ENCODE results near the gene TAS2R41. TPM values are rescaled to one million over a fixed set of nuclear protein-coding genes. Genes with fewer than 3 reads are reported as not detected.
"Not testable (repeated sequence)": the region's sequence is repeated elsewhere in the genome, so short reads cannot be mapped to it uniquely, and the experiment has no call there.

The TAS2R41 gene
- polyA plus RNA-seq, 1 donor from 2014 or later = not detected

- H3K27me3 Mint-ChIP-seq = peaks cover 20% of the 10 kb centered on the region
- H3K27ac Mint-ChIP-seq = no peak overlapping the region
- H3K9me3 Mint-ChIP-seq = peaks cover 0 to 4% (median 2%) of the 10 kb centered on the region in 3 donors
- H3K36me3 Mint-ChIP-seq = peaks cover 2% of the 10 kb centered on the region
- H3K4me1 Mint-ChIP-seq = no peaks in the 10 kb centered on the region
- no peak overlapping the region for H3K4me3 Mint-ChIP-seq
Measured at GRCh38 chr7:143467724-143468123, 9.9 kb upstream of the TAS2R41 start.

- H3K36me3 Mint-ChIP-seq, H3K27ac Mint-ChIP-seq, H3K4me1 Mint-ChIP-seq, H3K9me3 Mint-ChIP-seq, H3K4me3 Mint-ChIP-seq: not testable (repeated sequence)
- H3K27me3 Mint-ChIP-seq = peaks cover 15% of the 10 kb centered on the region
Measured at GRCh38 chr7:143472071-143472689, 5.5 kb upstream of the TAS2R41 start.

DNA sequence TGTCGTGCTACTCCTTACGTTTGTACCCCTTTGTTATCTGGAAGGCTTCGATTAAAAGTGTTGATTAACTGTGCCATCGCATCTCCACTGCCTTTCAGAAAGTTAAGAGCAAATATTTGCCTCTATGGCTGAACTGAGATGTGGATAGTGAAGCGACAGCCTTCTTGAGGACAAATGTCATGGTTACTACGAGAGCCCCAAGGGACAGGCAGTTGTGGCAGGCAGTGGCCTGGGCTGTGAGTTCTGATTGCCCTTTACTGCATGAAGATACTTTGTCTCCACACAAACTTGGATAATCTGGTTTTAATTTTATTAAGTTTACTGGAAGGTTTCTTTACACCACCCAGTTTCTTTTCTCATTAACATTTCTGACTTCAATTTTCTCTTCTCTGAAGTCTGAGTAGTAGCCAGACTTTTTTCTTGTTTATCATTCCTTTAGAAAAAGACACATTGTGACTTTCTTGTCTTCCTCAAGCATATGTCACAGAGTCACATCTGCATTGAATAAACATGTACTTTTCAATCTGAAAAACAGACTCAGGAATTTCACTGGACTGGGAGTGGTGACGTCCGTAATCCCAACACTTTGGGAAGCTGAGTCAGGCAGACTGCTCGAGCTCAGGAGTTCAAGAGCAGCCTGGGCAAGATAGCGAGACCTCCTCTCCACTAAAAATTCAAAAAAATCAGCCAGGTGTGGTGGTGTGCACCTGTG lies 1.5 kb downstream of the TAS2R41 start:
- Mint-ChIP-seq H3K4me3 (no peak overlapping the region), H3K27me3 (peaks cover 2% of the 10 kb centered on the region), H3K9me3 (peaks cover 0 to 4% (median 3%) of the 10 kb centered on the region in 3 donors), H3K4me1 (peaks cover 0 to 2% (median 0%) of the 10 kb centered on the region in 3 donors), H3K27ac (no peak overlapping the region), H3K36me3 (no peaks in the 10 kb centered on the region)

DNA sequence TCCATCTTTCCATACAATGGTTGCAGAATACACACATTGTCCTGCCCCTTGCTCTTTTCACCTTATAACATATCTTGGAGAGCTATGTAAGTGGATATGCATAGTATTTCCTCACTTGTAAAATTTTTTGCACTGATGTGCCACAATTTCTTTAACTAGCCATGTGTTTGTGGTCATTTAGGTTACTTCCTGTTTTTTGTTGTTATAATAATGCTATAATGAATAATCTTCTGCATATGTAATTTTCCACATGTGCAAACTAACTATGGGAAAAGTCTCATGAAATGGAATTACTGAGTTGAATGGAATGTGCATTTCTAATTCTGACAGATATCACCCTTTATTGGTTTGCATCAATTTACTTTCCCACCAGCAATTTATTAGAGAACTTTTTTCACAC lies 2.8 kb downstream of the TAS2R41 start:
- Mint-ChIP-seq H3K9me3 (no peaks in the 10 kb centered on the region), H3K4me3 (no peak overlapping the region), H3K36me3 (no peaks in the 10 kb centered on the region), H3K27me3 (peaks cover 2% of the 10 kb centered on the region), H3K27ac (peak overlapping the region in 1 of 3 donors; percentile 36), H3K4me1 (peaks cover 0 to 2% (median 0%) of the 10 kb centered on the region in 3 donors)

GRCh38 chr7:143484119-143484518 lies 6.4 kb downstream of the TAS2R41 start:
- Mint-ChIP-seq H3K36me3 (no peaks in the 10 kb centered on the region), H3K27me3 (peaks cover 10% of the 10 kb centered on the region)

DNA sequence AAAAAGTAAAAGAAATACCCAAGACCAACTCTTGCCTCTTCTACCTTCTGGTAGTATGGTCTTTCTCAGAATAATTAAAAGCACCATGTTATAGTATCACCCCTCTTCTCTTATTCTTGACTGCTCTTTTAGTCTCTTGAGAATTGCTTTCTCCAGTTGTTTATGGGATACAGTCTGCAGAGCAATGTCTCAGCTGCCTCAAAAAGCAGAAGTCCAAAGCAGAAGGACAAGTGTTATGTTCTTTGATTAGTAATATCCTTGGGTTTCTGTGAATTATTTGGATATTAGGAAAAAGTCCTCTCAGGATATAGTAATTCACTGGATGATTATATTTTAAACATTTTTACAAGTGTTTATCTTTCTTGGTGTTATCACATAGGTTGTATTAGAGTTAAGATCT lies 7.4 kb downstream of the TAS2R41 start:
- Mint-ChIP-seq H3K27me3 (peaks cover 12% of the 10 kb centered on the region), H3K9me3 (no peaks in the 10 kb centered on the region), H3K4me3 (no peak overlapping the region), H3K27ac (no peak overlapping the region), H3K4me1 (peaks cover 0 to 2% (median 0%) of the 10 kb centered on the region in 3 donors), H3K36me3 (no peaks in the 10 kb centered on the region)

More at GRCh38 chr7:143484119-143484518, 6.4 kb downstream of the TAS2R41 start:
- H3K27ac Mint-ChIP-seq = no peak overlapping the region
- H3K9me3 Mint-ChIP-seq = no peaks in the 10 kb centered on the region
- H3K4me3 Mint-ChIP-seq = no peak overlapping the region
- peaks cover 0 to 2% (median 0%) of the 10 kb centered on the region in 3 donors for H3K4me1 Mint-ChIP-seq

DNA sequence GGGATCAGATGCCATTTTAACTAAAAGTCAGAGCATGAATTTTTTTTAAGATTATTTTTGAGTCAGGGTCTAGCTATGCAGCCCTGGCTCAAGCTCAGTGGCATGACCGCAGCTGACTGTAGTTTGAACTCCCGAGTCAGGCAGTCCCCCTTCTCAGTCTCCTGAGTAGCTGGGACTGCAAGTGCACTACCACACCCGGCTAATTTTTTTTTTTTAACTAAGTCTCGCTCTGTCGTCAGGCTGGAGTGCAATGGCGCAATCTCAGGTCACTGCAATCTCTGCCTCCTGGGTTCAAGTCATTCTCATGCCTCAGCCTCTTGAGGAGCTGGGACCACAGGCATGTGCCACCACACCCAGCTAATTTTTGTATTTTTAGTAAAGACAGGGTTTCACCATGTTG lies 7.8 kb downstream of the TAS2R41 start:
- Mint-ChIP-seq H3K27ac (no peak overlapping the region), H3K4me1 (peaks cover 0 to 2% (median 0%) of the 10 kb centered on the region in 3 donors), H3K4me3 (peak overlapping the region in 1 of 4 donors; percentile 54), H3K36me3 (no peaks in the 10 kb centered on the region), H3K9me3 (no peaks in the 10 kb centered on the region), H3K27me3 (peaks cover 12% of the 10 kb centered on the region)

- not testable (repeated sequence) for H3K4me3 Mint-ChIP-seq, H3K36me3 Mint-ChIP-seq, H3K27ac Mint-ChIP-seq, H3K9me3 Mint-ChIP-seq, H3K4me1 Mint-ChIP-seq
- H3K27me3 Mint-ChIP-seq = peaks cover 12% of the 10 kb centered on the region
Measured at GRCh38 chr7:143486266-143486665, 8.6 kb downstream of the TAS2R41 start.

DNA sequence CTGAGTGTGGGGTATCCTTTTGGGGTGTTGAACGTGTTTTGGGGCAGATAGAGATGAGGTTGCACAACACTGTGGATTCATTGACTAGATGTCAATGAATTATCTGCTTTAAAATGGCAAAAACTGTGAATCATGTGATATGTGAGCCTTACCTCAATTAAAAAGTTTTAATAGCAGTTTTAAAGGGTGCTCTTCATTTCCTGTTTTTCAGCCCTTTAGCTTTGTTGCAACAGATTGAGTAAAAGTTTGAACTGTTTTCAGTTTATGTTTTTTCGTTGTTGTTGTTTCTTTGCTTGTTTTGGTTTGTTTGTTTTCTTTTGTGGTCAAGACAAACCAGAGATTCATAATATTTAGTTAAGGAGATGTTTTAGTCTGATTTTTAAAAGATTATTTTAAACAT lies 9.4 kb downstream of the TAS2R41 start:
- H3K4me1 Mint-ChIP-seq = no peaks in the 10 kb centered on the region
- H3K9me3 Mint-ChIP-seq = no peaks in the 10 kb centered on the region
- H3K27ac Mint-ChIP-seq = peak overlapping the region in 1 of 3 donors; percentile 29
- H3K36me3 Mint-ChIP-seq = no peaks in the 10 kb centered on the region
- H3K4me3 Mint-ChIP-seq = no peak overlapping the region
- peaks cover 12% of the 10 kb centered on the region for H3K27me3 Mint-ChIP-seq

DNA sequence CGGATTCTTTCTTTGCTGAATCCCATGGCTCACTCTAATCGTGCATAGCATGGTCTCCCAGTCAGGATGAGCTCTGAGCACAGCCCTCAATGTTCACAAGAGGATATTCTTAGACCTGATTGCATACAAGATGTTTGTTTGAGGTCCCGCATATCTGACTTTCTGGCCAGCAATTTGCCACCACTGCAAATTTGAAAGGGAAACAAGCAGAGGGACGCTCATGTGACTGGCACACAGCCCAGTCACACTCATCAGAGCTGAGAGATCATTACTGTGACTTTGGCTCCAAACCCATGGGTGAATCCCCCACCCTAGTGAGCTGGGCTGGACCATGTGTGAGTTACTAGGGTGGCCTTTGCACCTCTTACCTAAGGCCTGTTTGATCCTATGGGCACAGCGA lies 9.9 kb downstream of the TAS2R41 start:
- Mint-ChIP-seq H3K4me3 (no peak overlapping the region), H3K36me3 (no peaks in the 10 kb centered on the region), H3K27me3 (peaks cover 12% of the 10 kb centered on the region), H3K27ac (no peak overlapping the region), H3K4me1 (no peaks in the 10 kb centered on the region), H3K9me3 (peaks cover 0 to under 1% (median 0%) of the 10 kb centered on the region in 3 donors)

DNA sequence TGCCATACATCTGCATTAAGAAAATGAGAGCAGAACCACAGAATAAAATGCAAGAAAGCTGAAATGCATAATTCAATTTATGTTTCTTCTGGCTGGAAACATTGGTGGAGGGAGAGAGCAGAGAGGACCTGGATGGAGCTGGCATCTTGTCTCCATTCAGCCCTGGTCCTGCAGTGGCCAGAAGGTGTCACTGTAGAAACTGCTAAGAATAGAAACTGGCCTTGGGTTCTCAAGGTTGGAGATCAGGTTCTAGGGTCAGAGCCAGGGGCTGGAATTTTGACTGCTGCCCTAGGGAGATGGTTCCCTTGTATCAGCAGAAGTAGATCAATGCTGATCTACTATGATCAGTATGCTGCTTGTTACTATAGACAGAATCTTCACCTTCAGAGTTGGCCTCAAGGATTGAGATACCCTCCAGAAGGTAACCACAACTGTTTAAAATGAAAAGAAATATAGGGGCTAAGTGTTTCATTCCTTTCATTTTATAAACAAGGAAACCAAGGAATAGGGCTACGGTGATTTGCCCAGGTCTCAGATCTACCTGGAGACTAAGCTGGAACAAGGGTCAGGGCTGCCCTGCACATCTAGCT lies 13.1 kb downstream of the TAS2R41 start:
- H3K9me3 Mint-ChIP-seq = peaks cover 0 to 1% (median 0%) of the 10 kb centered on the region in 3 donors
- peaks cover 12% of the 10 kb centered on the region for H3K27me3 Mint-ChIP-seq
- H3K36me3 Mint-ChIP-seq = no peaks in the 10 kb centered on the region

GRCh38 chr7:143492043-143492471 lies 14.4 kb downstream of the TAS2R41 start:
- Mint-ChIP-seq H3K27me3 (peaks cover 10% of the 10 kb centered on the region), H3K4me1 (no peaks in the 10 kb centered on the region), H3K36me3 (no peaks in the 10 kb centered on the region), H3K4me3 (no peak overlapping the region), H3K9me3 (peaks cover 0 to 5% (median 0%) of the 10 kb centered on the region in 3 donors), H3K27ac (no peak overlapping the region)

More for the DNA sequence above, 13.1 kb downstream of the TAS2R41 start:
- no peak overlapping the region for H3K4me3 Mint-ChIP-seq
- no peaks in the 10 kb centered on the region for H3K4me1 Mint-ChIP-seq
- no peak overlapping the region for H3K27ac Mint-ChIP-seq

DNA sequence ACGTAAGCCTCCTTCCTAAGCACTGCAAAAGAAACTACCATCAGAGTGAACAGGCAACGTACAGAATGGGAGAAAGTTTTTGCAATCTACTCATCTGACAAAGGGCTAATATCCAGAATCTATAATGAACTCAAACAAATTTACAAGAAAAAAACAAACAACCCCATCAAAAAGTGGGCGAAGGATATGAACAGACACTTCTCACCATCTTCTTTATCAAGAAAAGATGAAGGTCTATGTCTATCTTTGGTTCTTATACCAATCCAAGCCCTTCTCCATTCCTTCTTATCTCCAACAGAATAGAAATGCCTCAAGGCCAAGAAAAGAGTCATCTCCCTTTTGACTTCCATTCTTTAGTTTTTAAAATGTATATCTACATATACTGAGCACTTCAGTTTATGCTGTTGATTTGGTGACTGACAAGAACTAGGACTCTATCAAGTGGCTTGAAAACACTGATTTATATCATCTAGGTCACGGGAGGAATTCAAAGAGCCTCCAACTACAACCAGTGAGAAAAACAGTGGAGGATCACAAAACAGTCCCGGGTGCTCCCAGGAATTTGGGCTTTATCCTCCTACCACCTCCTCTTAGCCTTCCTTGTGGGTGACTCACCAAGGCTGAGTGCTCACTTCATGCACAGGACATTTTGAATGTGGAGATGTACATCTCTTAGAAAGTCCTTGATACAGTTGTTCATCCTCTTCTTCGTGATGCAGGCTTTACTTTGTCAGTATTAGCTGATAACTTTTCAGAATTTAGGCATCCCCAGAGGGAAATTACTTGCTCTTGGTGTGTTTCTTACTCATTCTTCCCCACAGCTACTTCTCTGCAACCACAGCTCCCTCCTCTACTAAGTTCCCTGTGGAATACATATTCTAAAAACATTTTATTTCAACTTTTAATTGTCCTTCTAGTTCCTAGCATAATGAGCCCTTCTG lies 15.4 kb downstream of the TAS2R41 start:
- H3K4me3 Mint-ChIP-seq = no peak overlapping the region
- no peak overlapping the region for H3K27ac Mint-ChIP-seq
- peaks cover 0 to 5% (median 0%) of the 10 kb centered on the region in 3 donors for H3K9me3 Mint-ChIP-seq
- no peaks in the 10 kb centered on the region for H3K36me3 Mint-ChIP-seq
- H3K27me3 Mint-ChIP-seq = peaks cover 10% of the 10 kb centered on the region
- H3K4me1 Mint-ChIP-seq = no peaks in the 10 kb centered on the region

DNA sequence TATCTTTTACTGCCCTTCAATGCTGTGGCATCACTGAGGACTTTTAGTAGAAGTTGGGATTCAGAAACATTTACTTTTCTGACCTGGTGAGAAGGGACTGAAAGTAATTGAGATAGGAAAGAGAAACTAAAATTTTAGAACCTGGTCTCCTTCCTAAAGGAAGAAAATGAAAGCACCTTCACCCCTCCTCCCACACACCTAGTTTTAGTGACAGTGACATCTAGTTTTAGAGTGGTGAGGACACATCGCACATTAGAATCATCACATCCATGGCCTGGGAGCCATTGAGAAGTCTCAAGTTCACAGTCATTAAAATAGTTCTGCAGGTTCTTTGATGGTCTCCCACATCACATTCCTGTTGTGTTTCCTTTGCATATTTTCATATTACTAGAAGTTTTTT lies 16.1 kb downstream of the TAS2R41 start:
- no peaks in the 10 kb centered on the region for H3K4me1 Mint-ChIP-seq
- no peak overlapping the region for H3K27ac Mint-ChIP-seq
- no peak overlapping the region for H3K4me3 Mint-ChIP-seq
- peaks cover 0 to 5% (median 0%) of the 10 kb centered on the region in 3 donors for H3K9me3 Mint-ChIP-seq
- H3K36me3 Mint-ChIP-seq = no peaks in the 10 kb centered on the region
- peaks cover 6% of the 10 kb centered on the region for H3K27me3 Mint-ChIP-seq

DNA sequence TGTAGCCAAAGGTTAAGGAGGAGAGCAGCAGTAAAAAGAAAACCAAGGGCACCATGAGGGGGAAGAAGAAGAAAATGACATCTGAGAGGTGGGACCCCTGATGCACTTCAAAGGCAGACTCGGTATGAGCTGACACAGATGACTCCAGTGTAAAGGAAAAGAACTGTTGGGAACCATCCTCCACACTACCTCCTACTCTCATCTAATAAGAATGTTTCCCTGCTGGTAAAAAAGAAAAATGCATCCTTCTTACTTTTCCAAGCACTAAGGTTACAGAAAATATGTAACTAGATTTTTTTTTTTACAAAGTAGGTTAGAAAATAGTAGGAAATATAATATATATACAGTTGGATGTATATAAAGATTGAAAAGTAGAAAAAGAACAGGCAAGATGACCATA lies 16.9 kb downstream of the TAS2R41 start:
- H3K27ac Mint-ChIP-seq = no peak overlapping the region
- no peak overlapping the region for H3K4me3 Mint-ChIP-seq
- H3K4me1 Mint-ChIP-seq = no peaks in the 10 kb centered on the region
- peaks cover 0 to 5% (median 0%) of the 10 kb centered on the region in 3 donors for H3K9me3 Mint-ChIP-seq
- H3K36me3 Mint-ChIP-seq = no peaks in the 10 kb centered on the region
- H3K27me3 Mint-ChIP-seq = peaks cover 6% of the 10 kb centered on the region
